ENCODE results near the gene TDRD12. TPM values are rescaled to one million over a fixed set of nuclear protein-coding genes. Genes with fewer than 3 reads are reported as not detected.
"Not testable (repeated sequence)": the region's sequence is repeated elsewhere in the genome, so short reads cannot be mapped to it uniquely, and the experiment has no call there.

Gene TDRD12
- total RNA-seq, 4 donors from 2014 or later: 0.48 TPM; not detected in 3

- H3K27me3 ChIP-seq; H3K36me3 ChIP-seq; H3K9me3 ChIP-seq; intact Hi-C loops (cut with DNase I; ENCODE audit: low total_unique reads); DNase-seq; H3K4me3 ChIP-seq; H3K27ac ChIP-seq; in situ Hi-C loops (cut with MboI; ENCODE audit: low pct_ligation_motif_present in 1 of 4, low pct_unique_long_range_greater_than_20kb in 1 of 4, low sequenced_read_pairs in 3 of 4): not testable (repeated sequence)
- WGBS, 2 donors (ENCODE audit: low coverage in 1 of 2): 67 to 80% methylated on average over 1 to 3 of the region's 3 CpGs
- H3K4me1 ChIP-seq: peaks cover 17 to 42% (median 30%) of the 10 kb centered on the region in 4 donors
Observed at GRCh38 chr19:32696771-32697170, 22.8 kb upstream of the TDRD12 start.

GRCh38 chr19:32700129-32700528, 19.4 kb upstream of the TDRD12 start:
- in situ Hi-C loops (cut with MboI; ENCODE audit: low pct_ligation_motif_present in 1 of 4, low pct_unique_long_range_greater_than_20kb in 1 of 4, low sequenced_read_pairs in 3 of 4); intact Hi-C loops (cut with DNase I; ENCODE audit: low total_unique reads); H3K4me3 ChIP-seq; H3K27me3 ChIP-seq; H3K27ac ChIP-seq; DNase-seq: not testable (repeated sequence)
- H3K36me3 ChIP-seq: peaks cover 0 to 19% (median 9%) of the 10 kb centered on the region in 4 donors
- 60 to 94% methylated on average over 3 to 7 of the region's 7 CpGs for WGBS, 2 donors (ENCODE audit: low coverage in 1 of 2)
- H3K4me1 ChIP-seq: peaks cover 5 to 23% (median 10%) of the 10 kb centered on the region in 4 donors
- H3K9me3 ChIP-seq: peaks cover 8 to 11% of the 10 kb centered on the region in 2 donors

DNA sequence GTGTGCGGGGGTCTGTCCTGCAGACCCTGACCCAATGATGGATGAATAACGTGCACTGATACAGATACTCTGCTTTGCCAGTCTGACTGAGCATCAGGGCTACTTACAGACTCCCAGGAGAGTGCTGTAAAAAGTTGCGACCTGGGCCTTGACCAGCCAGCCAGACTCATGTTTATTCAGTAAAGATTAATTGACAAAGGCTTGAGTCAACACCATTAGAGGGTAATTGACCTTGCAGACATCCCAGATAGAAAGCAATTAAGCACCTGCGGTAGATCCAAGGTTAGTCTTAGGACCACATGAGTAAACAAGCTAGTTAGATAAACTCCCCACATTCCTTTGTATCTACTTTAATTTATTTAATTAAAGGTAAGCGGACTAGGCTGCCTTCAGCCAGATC, 17.6 kb upstream of the TDRD12 start:
- peaks cover 5 to 14% (median 8%) of the 10 kb centered on the region in 4 donors for H3K4me1 ChIP-seq
- no peak for DNase-seq
- peaks cover 0 to 19% (median 9%) of the 10 kb centered on the region in 4 donors for H3K36me3 ChIP-seq
- H3K27me3 ChIP-seq: no peaks in the 10 kb centered on the region
- WGBS, 2 donors (ENCODE audit: low coverage in 1 of 2): 50 to 61% methylated on average over 2 to 5 of the region's 5 CpGs
- H3K9me3 ChIP-seq: peaks cover 8 to 11% of the 10 kb centered on the region in 2 donors
- TF ChIP-seq EP300 (IDR thresholded peaks at IDR 0.05; ENCODE audit: low read depth) (no peak), POLR2A (IDR thresholded peaks at IDR 0.05) (no peak), POLR2AphosphoS5 (IDR thresholded peaks at IDR 0.05) (no peak)
- TF ChIP-seq, protein P1, sequence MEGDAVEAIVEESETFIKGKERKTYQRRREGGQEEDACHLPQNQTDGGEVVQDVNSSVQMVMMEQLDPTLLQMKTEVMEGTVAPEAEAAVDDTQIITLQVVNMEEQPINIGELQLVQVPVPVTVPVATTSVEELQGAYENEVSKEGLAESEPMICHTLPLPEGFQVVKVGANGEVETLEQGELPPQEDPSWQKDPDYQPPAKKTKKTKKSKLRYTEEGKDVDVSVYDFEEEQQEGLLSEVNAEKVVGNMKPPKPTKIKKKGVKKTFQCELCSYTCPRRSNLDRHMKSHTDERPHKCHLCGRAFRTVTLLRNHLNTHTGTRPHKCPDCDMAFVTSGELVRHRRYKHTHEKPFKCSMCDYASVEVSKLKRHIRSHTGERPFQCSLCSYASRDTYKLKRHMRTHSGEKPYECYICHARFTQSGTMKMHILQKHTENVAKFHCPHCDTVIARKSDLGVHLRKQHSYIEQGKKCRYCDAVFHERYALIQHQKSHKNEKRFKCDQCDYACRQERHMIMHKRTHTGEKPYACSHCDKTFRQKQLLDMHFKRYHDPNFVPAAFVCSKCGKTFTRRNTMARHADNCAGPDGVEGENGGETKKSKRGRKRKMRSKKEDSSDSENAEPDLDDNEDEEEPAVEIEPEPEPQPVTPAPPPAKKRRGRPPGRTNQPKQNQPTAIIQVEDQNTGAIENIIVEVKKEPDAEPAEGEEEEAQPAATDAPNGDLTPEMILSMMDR (IDR thresholded peaks at IDR 0.05): no peak
- no peak overlapping the region for H3K4me3 ChIP-seq
- no peak overlapping the region for H3K27ac ChIP-seq
- intact Hi-C loops (cut with DNase I; ENCODE audit: low total_unique reads) (no loop called here), in situ Hi-C loops (cut with MboI; ENCODE audit: low pct_ligation_motif_present in 1 of 4, low pct_unique_long_range_greater_than_20kb in 1 of 4, low sequenced_read_pairs in 3 of 4) (no loop called here)

- in situ Hi-C loops (cut with MboI; ENCODE audit: low pct_ligation_motif_present in 1 of 4, low pct_unique_long_range_greater_than_20kb in 1 of 4, low sequenced_read_pairs in 3 of 4); H3K4me3 ChIP-seq; intact Hi-C loops (cut with DNase I; ENCODE audit: low total_unique reads); H3K27me3 ChIP-seq; H3K27ac ChIP-seq; DNase-seq: not testable (repeated sequence)
- 83 to 100% methylated on average over 1 to 2 of the region's 2 CpGs for WGBS, 2 donors (ENCODE audit: low coverage in 1 of 2)
- H3K9me3 ChIP-seq: peaks cover 8 to 11% of the 10 kb centered on the region in 2 donors
- peaks cover 0 to 17% (median 6%) of the 10 kb centered on the region in 4 donors for H3K36me3 ChIP-seq
- H3K4me1 ChIP-seq: peaks cover 5 to 14% (median 8%) of the 10 kb centered on the region in 4 donors
Observed at GRCh38 chr19:32704006-32704405, 15.6 kb upstream of the TDRD12 start.

GRCh38 chr19:32708457-32708856, 11.1 kb upstream of the TDRD12 start:
- Histone ChIP-seq H3K4me1 (no peaks in the 10 kb centered on the region), H3K9me3 (peaks cover 8 to 11% of the 10 kb centered on the region in 2 donors), H3K4me3 (no peak overlapping the region), H3K27ac (no peak overlapping the region), H3K36me3 (peaks cover 0 to 33% (median 7%) of the 10 kb centered on the region in 4 donors), H3K27me3 (no peaks in the 10 kb centered on the region)
- in situ Hi-C loops (cut with MboI; ENCODE audit: low pct_ligation_motif_present in 1 of 4, low pct_unique_long_range_greater_than_20kb in 1 of 4, low sequenced_read_pairs in 3 of 4): no loop called here
- WGBS, 2 donors (ENCODE audit: low coverage in 1 of 2): 50 to 65% methylated on average over 3 of the region's 3 CpGs
- TF ChIP-seq POLR2AphosphoS5 (IDR thresholded peaks at IDR 0.05): no peak
- TF ChIP-seq, protein P1 (IDR thresholded peaks at IDR 0.05): no peak
- intact Hi-C loops (cut with DNase I; ENCODE audit: low total_unique reads): no loop called here
- DNase-seq: no peak

DNA sequence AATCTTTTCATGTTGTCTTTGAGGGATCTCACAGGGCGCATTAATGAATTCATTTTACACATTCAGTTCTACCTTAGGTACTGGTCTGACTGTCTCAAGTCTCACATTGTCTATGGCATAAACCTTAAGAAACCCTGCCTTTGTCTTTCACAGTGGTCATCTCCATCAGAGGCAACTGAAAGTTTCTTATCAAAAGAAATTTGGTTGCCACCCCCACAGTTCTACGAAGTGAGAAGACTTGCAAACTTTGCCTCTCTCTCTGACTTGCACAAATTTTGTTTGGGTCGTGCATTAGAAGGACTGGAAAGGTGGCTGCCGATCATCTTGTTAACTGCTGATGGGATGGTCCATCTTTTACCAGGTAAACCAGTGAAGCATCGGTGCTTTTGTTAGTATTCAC, 10.5 kb upstream of the TDRD12 start:
- Histone ChIP-seq H3K9me3 (peaks cover 4 to 6% of the 10 kb centered on the region in 2 donors), H3K27ac (no peak overlapping the region), H3K36me3 (peaks cover 0 to 32% (median 6%) of the 10 kb centered on the region in 4 donors), H3K27me3 (no peaks in the 10 kb centered on the region), H3K4me1 (no peaks in the 10 kb centered on the region), H3K4me3 (no peak overlapping the region)
- intact Hi-C loops (cut with DNase I; ENCODE audit: low total_unique reads) (no loop called here), in situ Hi-C loops (cut with MboI; ENCODE audit: low pct_ligation_motif_present in 1 of 4, low pct_unique_long_range_greater_than_20kb in 1 of 4, low sequenced_read_pairs in 3 of 4) (no loop called here)
- TF ChIP-seq EP300 (IDR thresholded peaks at IDR 0.05; ENCODE audit: low read depth) (no peak), POLR2AphosphoS5 (IDR thresholded peaks at IDR 0.05) (no peak), POLR2A (IDR thresholded peaks at IDR 0.05) (no peak)
- TF ChIP-seq, protein P1 (IDR thresholded peaks at IDR 0.05): no peak
- DNase-seq: no peak
- WGBS, 2 donors (ENCODE audit: low coverage in 1 of 2): 86 to 95% methylated on average over 4 to 5 of the region's 5 CpGs
